ENCODE measurements around the gene IGLL5. TPM values are rescaled to one million over a fixed set of nuclear protein-coding genes. Genes with fewer than 3 reads are reported as not detected.

The IGLL5 gene
- total and polyA plus RNA-seq, 12 donors: 0.26 to 4.4 (median 0.71) TPM; not detected in 5

DNA sequence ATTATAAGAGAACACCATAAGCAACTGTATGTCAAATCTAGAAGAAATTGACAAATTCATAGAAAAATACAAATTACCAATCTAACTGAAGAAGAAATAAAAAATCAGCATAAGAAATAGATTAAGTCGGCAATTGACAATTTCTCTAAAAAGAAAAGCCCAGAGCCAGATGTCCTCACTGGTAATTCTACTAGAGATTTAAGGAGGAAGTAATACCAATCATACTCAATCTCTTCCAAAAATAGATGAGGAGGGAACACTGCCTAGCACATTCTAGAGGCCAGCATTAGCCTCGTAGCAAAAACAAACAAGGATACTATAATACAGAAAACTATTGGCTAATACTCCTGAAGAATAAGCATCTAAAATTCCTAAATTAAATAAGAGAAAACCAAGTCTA is 40.4 kb upstream of the IGLL5 start:
- Histone ChIP-seq H3K9me3 (peaks cover 0 to 11% (median 0%) of the 10 kb centered on the region in 11 donors), H3K36me3 (no peaks in the 10 kb centered on the region), H3K4me1 (no peaks in the 10 kb centered on the region), H3K27ac (no peak overlapping the region), H3K4me3 (no peak overlapping the region), H3K27me3 (peaks cover 0 to 24% (median 15%) of the 10 kb centered on the region in 7 donors)
- intact Hi-C loops (cut with DNase I): loop anchor here in 5 of 10 donors (5.0 kb wide), 3 partner anchors 35 to 110 kb away; no protein-coding TSS in a partner anchor
- DNase-seq (no peak), ATAC-seq (peak in 1 of 8 donors; percentile 49)
- TF ChIP-seq, protein P1, sequence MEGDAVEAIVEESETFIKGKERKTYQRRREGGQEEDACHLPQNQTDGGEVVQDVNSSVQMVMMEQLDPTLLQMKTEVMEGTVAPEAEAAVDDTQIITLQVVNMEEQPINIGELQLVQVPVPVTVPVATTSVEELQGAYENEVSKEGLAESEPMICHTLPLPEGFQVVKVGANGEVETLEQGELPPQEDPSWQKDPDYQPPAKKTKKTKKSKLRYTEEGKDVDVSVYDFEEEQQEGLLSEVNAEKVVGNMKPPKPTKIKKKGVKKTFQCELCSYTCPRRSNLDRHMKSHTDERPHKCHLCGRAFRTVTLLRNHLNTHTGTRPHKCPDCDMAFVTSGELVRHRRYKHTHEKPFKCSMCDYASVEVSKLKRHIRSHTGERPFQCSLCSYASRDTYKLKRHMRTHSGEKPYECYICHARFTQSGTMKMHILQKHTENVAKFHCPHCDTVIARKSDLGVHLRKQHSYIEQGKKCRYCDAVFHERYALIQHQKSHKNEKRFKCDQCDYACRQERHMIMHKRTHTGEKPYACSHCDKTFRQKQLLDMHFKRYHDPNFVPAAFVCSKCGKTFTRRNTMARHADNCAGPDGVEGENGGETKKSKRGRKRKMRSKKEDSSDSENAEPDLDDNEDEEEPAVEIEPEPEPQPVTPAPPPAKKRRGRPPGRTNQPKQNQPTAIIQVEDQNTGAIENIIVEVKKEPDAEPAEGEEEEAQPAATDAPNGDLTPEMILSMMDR (IDR thresholded peaks at IDR 0.05): no peak
- WGBS, 2 donors: 27 to 51% methylated on average over 2 of the region's 2 CpGs

DNA sequence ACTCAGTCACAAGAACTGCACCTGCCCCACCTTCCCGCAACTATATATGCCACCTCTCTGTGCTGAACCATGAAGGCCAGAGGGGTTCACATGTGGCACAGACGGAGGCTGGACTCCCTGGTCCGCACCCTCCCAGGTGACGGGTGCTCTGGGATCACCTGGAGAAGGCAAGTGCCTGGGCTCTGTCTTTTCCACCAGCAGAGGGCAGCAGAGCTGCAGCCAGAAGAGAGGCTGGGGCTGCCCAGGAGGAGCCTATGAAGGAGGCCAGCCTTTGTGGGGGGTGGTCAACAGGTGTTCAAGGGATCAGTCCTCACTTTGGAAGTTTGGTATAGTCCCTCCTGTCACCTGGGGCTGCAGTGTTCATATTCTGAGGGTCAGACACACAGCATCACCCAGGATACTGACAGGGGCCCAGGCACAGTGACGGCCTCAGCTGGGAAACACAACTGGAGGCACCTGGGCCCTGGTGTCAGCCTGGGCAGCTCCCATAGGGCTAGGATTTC is 39.2 kb upstream of the IGLL5 start:
- H3K9me3 ChIP-seq: peaks cover 0 to 10% (median 0%) of the 10 kb centered on the region in 11 donors
- H3K4me3 ChIP-seq: no peak overlapping the region
- WGBS, 2 donors: 32 to 36% methylated on average over 5 of the region's 5 CpGs
- H3K27me3 ChIP-seq: peaks cover 0 to 28% (median 22%) of the 10 kb centered on the region in 7 donors
- peak; percentile 41 to 51 for DNase-seq
- TF ChIP-seq, protein P1 (IDR thresholded peaks at IDR 0.05): peak; percentile 70 to 96 (median 86)
- no peaks in the 10 kb centered on the region for H3K36me3 ChIP-seq
- intact Hi-C loops (cut with DNase I): loop anchor here in 7 of 10 donors (2.0 to 5.0 kb wide), 5 partner anchors 34 to 109 kb away; no protein-coding TSS in a partner anchor
- no peak overlapping the region for H3K27ac ChIP-seq
- ATAC-seq: peak in 7 of 8 donors; percentile 61 to 79 (median 65)
- H3K4me1 ChIP-seq: no peaks in the 10 kb centered on the region

DNA sequence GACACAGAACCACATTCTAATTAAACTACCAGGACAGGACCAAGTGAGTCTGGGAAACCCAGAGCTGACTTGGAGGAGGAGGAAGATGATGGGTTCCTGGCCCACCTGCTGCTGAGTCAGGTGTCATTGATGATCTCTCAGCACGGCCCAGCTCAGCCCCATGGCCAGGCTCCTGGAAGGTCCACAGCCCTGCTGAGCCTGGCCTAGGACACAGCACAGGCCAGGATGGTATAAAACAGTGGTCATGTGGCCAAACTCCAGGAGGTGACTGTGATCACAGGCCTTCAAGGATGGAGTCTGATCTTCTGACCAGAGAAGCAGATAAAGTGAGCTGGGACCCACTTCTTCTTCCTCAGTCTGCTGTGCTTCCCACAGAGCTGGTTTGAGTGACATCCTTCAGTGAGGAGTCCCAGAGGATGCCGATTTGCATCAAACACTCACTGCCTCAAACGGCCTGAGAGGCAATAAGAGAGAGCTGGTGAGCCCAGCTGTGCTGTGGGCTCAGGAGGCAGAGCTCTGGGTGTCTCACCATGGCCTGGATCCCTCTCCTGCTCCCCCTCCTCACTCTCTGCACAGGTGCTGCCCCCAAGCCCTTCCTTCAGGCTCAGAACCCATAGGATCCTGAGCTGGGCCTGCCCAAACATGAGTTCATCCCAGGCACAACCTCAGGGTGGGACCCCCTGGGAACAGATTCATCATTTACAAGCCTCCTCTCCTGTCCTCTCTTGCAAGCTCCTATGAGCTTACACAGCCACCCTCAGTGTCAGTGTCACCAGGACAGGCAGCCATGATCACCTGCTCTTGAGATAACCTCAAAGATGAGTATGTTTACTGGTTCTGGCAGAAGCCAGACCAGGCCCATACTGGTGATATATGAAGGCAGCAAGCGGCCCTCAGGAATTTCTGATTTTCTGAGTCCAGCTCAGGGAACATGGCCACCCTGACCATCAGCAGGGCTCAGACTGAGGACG is 37.7 kb upstream of the IGLL5 start:
- 78 to 82% methylated on average over 5 of the region's 5 CpGs for WGBS, 2 donors
- Histone ChIP-seq H3K36me3 (no peaks in the 10 kb centered on the region), H3K27ac (no peak overlapping the region), H3K4me3 (no peak overlapping the region), H3K4me1 (no peaks in the 10 kb centered on the region), H3K27me3 (peaks cover 0 to 40% (median 22%) of the 10 kb centered on the region in 7 donors), H3K9me3 (peaks cover 0 to 10% (median 0%) of the 10 kb centered on the region in 11 donors)
- TF ChIP-seq, protein P1 (IDR thresholded peaks at IDR 0.05): no peak
- intact Hi-C loops (cut with DNase I): loop anchor here in 9 of 10 donors (2.0 to 10.0 kb wide), 7 partner anchors 32 to 275 kb away; no protein-coding TSS in a partner anchor
- ATAC-seq: no peak
- DNase-seq: no peak

DNA sequence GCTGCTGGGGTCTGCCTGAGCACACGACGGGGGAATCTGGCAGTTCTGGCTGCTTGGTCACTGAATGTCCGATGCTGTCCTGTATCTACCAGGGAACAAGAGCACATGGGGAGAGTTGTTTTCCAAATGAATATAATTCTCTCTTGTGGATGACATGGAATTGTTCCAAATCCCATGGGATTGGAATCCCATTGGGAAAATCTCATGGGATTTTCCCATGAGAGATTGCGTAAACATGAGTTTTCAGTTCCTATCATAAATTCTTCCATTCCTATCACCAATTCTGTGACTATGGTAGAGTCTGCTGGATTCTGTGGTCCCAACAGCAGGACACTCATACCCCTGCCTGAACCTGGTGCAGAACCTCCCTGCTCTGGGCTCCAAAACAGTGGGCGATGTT is 35.6 kb upstream of the IGLL5 start:
- DNase-seq (no peak), ATAC-seq (no peak)
- H3K4me1 ChIP-seq: no peaks in the 10 kb centered on the region
- H3K36me3 ChIP-seq: no peaks in the 10 kb centered on the region
- H3K4me3 ChIP-seq: no peak overlapping the region
- H3K9me3 ChIP-seq: no peaks in the 10 kb centered on the region
- WGBS, 2 donors: 85 to 91% methylated on average over 5 of the region's 5 CpGs
- intact Hi-C loops (cut with DNase I): loop anchor here in 2 of 10 donors (2.0 to 10.0 kb wide), 3 partner anchors 99 to 273 kb away; no protein-coding TSS in a partner anchor
- TF ChIP-seq, protein P1 (IDR thresholded peaks at IDR 0.05): no peak
- peaks cover 0 to 60% (median 35%) of the 10 kb centered on the region in 7 donors for H3K27me3 ChIP-seq
- H3K27ac ChIP-seq: no peak overlapping the region

Data from heart right ventricle (tissue), 16 donors.